HL-60/S4 treated with phorbol 12-myristate 13-acetate at 8.2 ng/mL for 4 days and 3 days (cell line): ENCODE results near the gene MED26.
"Not testable (repeated sequence)": the region's sequence is repeated elsewhere in the genome, so short reads cannot be mapped to it uniquely, and the experiment has no call there.

Experiments
- in situ Hi-C: fragments of 300-500 bp; cut with MboI; formaldehyde crosslinking; loops from 2 replicates; pipeline ENCODE4 v1.15.0; 2022; ENCODE audit warnings: low sequenced_read_pairs

Gene MED26

GRCh38 chr19:16576690-16577530, 51.1 kb downstream of the MED26 start:
- in situ Hi-C loops = no loop called here

GRCh38 chr19:16575861-16576689, 51.9 kb downstream of the MED26 start:
- in situ Hi-C loops = no loop called here

- in situ Hi-C loops = no loop called here
Observed at GRCh38 chr19:16575282-16575681, 52.7 kb downstream of the MED26 start.

GRCh38 chr19:16573925-16574324, 54.1 kb downstream of the MED26 start:
- in situ Hi-C loops = no loop called here

- in situ Hi-C loops = no loop called here
Observed at GRCh38 chr19:16573296-16573695, 54.7 kb downstream of the MED26 start.

GRCh38 chr19:16572332-16573211, 55.4 kb downstream of the MED26 start, which contains the start of gene SLC35E1:
Gene SLC35E1 (minus strand): TSS chr19:16572415. CDS start chr19:16572364, 51 bp downstream.
- in situ Hi-C loops = no loop called here

- in situ Hi-C loops = no loop called here
Observed at GRCh38 chr19:16571822-16572331, 56.1 kb downstream of the MED26 start.

- in situ Hi-C loops = no loop called here
Observed at GRCh38 chr19:16571283-16571682, 56.7 kb downstream of the MED26 start.

GRCh38 chr19:16569609-16570320, 58.2 kb downstream of the MED26 start:
- in situ Hi-C loops = no loop called here

GRCh38 chr19:16566702-16567101, 61.3 kb downstream of the MED26 start:
- in situ Hi-C loops = no loop called here

GRCh38 chr19:16566161-16566560, 61.8 kb downstream of the MED26 start:
- in situ Hi-C loops = no loop called here

- in situ Hi-C loops = no loop called here
Observed at GRCh38 chr19:16564842-16565241, 63.2 kb downstream of the MED26 start.

- in situ Hi-C loops = no loop called here
Observed at GRCh38 chr19:16562608-16563025, 65.4 kb downstream of the MED26 start.

- in situ Hi-C loops = no loop called here
Observed at GRCh38 chr19:16561382-16561781, 66.6 kb downstream of the MED26 start.

- in situ Hi-C loops = no loop called here
Observed at GRCh38 chr19:16559780-16560276, 68.2 kb downstream of the MED26 start.

GRCh38 chr19:16554776-16555175, 73.2 kb downstream of the MED26 start:
- in situ Hi-C loops = no loop called here

- in situ Hi-C loops = not testable (repeated sequence)
Observed at GRCh38 chr19:16551902-16552301, 76.1 kb downstream of the MED26 start.

GRCh38 chr19:16548956-16549355, 79.0 kb downstream of the MED26 start:
- in situ Hi-C loops = no loop called here

- in situ Hi-C loops = no loop called here
Observed at GRCh38 chr19:16544473-16545231, 83.4 kb downstream of the MED26 start.
